HG02885 (cell line): Measurements from ENCODE around the gene RGL1.
"Not testable (repeated sequence)": the region's sequence is repeated elsewhere in the genome, so short reads cannot be mapped to it uniquely, and the experiment has no call there.

Source experiments
- ATAC-seq: cut with Tn5 transposase; IDR thresholded peaks from one replicate; pipeline ENCODE4 v1.9.1; 2021; ENCODE audit warnings: mild to moderate bottlenecking; ENCODE audit not compliant: unreplicated experiment, poor library complexity

Gene RGL1

GRCh38 chr1:183783767-183784637, 20.9 kb upstream of the RGL1 start:
- ATAC-seq, result no peak

- not testable (repeated sequence) for ATAC-seq
Measured at GRCh38 chr1:183785921-183786320, 19.0 kb upstream of the RGL1 start.

- ATAC-seq, result no peak
Measured at GRCh38 chr1:183787704-183788103, 17.2 kb upstream of the RGL1 start.

- no peak for ATAC-seq
Measured at GRCh38 chr1:183791319-183791718, 13.6 kb upstream of the RGL1 start.

- ATAC-seq, result no peak
Measured at GRCh38 chr1:183792300-183792699, 12.6 kb upstream of the RGL1 start.

- ATAC-seq, result no peak
Measured at GRCh38 chr1:183794088-183794487, 10.8 kb upstream of the RGL1 start.

GRCh38 chr1:183800449-183800848, 4.5 kb upstream of the RGL1 start:
- no peak for ATAC-seq

- no peak for ATAC-seq
Measured at GRCh38 chr1:183801649-183802048, 3.3 kb upstream of the RGL1 start.

GRCh38 chr1:183804387-183804786, 533 bp upstream of the RGL1 start:
- no peak for ATAC-seq

GRCh38 chr1:183806125-183806524, 1.2 kb downstream of the RGL1 start:
- ATAC-seq, result no peak

- ATAC-seq, result no peak
Measured at GRCh38 chr1:183806675-183807074, 1.8 kb downstream of the RGL1 start.

- ATAC-seq, result peak; percentile 65
Measured at GRCh38 chr1:183807549-183808168, 2.7 kb downstream of the RGL1 start.

GRCh38 chr1:183808296-183809027, 3.5 kb downstream of the RGL1 start:
- ATAC-seq, result no peak

- ATAC-seq, result no peak
Measured at GRCh38 chr1:183810121-183810520, 5.2 kb downstream of the RGL1 start.

GRCh38 chr1:183810756-183811544, 6.0 kb downstream of the RGL1 start:
- ATAC-seq, result no peak

GRCh38 chr1:183812128-183812527, 7.2 kb downstream of the RGL1 start:
- no peak for ATAC-seq

- ATAC-seq, result no peak
Measured at GRCh38 chr1:183812686-183813569, 8.0 kb downstream of the RGL1 start.

GRCh38 chr1:183814121-183814681, 9.3 kb downstream of the RGL1 start:
- ATAC-seq, result no peak

- ATAC-seq, result no peak
Measured at GRCh38 chr1:183816110-183816509, 11.2 kb downstream of the RGL1 start.
